Measurements from ENCODE around the gene OLFM1.
"Not testable (repeated sequence)": the region's sequence is repeated elsewhere in the genome, so short reads cannot be mapped to it uniquely, and the experiment has no call there.

OLFM1 gene

DNA sequence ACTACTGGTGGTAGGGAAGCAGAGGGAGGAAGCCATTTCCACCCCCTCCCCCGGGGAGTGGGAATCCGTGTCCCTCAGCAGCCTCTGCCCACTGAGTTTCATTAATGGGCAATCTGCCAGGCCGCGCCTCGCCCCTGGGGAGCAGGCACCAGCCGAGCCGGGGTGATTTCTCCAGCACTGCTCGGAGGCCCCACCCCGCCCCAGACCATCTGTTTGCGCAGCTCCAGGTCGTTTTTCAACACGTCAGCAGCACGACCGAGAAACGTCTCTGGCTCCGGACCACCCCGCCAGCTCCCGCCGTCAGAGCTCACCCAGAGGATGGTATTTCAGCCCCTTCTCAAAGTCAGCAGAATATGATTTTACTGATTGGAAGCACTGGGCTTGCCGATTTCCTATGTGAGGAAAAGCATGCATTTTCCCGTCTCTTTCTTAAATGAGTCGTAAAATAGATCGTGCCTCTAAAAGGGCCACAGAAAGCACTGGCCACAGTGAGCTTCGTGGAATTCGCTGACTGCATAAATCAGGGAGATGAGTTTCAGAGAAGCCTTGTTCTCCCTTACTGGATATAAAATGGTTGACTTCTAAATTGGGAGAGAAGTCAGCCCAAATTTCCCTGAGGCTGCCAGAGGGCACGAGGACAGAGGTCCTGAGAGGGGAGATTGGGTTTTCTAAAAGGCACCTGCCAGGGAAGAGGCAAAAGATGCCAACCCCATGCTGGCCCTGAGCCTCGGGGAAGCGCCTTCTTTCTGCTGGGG, 47.0 kb downstream of the OLFM1 start:
- no peak for DNase-seq (ENCODE audit: low read depth in 3 of 3)

- no peak for DNase-seq (ENCODE audit: low read depth in 3 of 3)
Observed at GRCh38 chr9:135135171-135135928, 47.9 kb downstream of the OLFM1 start.

GRCh38 chr9:135135929-135136315, 48.5 kb downstream of the OLFM1 start:
- no peak for DNase-seq (ENCODE audit: low read depth in 3 of 3)

DNA sequence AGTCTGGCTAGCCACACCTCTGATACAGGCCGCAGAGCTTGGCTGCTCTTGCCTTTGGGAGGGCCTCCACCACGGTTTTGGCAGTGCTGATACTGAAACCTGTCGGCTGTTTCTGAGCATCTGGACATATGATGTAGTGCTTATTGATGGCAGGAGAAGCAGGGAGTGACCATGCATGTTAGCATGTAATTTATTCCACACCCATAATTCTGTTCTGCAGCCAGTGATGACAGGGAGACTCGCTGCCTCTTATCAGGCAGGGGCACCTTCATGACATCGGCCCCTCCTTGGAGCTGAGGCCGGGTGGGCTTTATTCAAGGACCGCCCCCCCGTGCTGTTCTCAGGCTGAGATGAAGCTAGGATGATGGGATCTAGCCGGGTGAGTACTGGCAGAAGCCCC, 49.0 kb downstream of the OLFM1 start:
- no peak for DNase-seq (ENCODE audit: low read depth in 3 of 3)

GRCh38 chr9:135136991-135137832, 49.7 kb downstream of the OLFM1 start:
- DNase-seq (ENCODE audit: low read depth in 3 of 3) = no peak

GRCh38 chr9:135138078-135138855, 50.8 kb downstream of the OLFM1 start:
- no peak for DNase-seq (ENCODE audit: low read depth in 3 of 3)

GRCh38 chr9:135139366-135139959, 52.0 kb downstream of the OLFM1 start:
- no peak for DNase-seq (ENCODE audit: low read depth in 3 of 3)

DNA sequence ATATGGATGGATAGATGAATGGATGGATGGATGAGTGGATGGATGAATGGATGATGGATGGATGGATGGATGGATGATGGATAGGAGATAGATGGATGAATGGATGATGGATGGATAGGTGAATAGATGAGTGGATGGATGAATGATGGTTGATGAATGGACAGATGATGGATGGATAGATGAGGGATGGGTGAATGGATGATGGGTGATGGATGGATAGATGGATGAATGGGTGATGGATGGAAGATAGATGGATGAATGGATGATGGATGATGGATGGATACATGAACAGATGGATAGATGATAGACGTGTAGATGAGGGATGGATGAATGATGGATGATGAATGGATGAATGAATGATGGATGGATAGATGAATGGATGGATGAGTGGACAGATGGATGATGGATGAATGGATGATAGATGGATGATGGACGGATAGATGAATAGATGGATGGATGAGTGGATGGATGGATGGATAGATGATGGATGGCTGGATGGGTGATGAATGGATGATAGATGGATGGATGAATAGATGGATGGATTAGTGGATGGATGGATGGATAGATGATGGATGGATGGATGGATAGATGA, 53.8 kb downstream of the OLFM1 start:
- no peak for DNase-seq (ENCODE audit: low read depth in 3 of 3)

- DNase-seq (ENCODE audit: low read depth in 3 of 3) = no peak
Observed at GRCh38 chr9:135144581-135145170, 57.2 kb downstream of the OLFM1 start.

- DNase-seq (ENCODE audit: low read depth in 3 of 3) = no peak
Observed at GRCh38 chr9:135145312-135145711, 57.8 kb downstream of the OLFM1 start.

GRCh38 chr9:135146241-135146640, 58.8 kb downstream of the OLFM1 start:
- no peak for DNase-seq (ENCODE audit: low read depth in 3 of 3)

DNA sequence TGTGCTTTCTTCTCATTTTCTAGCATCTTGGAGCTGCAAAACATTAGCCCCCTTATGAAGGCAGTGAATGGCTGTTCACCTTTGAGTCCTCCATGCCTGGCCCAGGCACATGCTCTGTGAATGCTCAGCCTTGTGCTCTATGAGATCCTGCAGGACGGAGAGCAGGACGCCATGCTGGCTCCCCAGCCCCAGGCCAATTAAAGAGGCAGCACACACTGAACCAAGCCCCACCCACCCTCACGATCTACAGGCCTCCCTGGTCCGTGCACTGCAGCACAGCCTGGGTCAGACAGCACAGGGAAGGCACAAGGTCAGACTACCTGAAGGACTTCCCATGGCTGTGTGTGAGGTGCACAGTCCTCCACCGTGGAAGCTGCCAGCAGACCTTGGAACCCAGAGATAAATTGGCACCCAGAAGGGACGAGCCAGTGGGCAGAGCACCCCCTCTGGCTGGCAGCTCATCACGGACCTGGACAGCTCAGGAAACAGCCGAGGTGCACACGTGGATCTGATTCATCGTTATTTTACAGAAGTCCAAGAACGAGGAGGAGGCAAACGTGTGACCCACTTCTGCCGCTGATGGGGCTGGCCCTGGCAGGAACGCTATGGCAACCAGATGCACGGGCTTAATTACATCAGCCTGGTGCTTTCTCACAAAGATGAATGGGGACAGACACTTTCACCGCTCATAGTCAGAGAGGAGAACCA, 59.5 kb downstream of the OLFM1 start:
- no peak for DNase-seq (ENCODE audit: low read depth in 3 of 3)

DNA sequence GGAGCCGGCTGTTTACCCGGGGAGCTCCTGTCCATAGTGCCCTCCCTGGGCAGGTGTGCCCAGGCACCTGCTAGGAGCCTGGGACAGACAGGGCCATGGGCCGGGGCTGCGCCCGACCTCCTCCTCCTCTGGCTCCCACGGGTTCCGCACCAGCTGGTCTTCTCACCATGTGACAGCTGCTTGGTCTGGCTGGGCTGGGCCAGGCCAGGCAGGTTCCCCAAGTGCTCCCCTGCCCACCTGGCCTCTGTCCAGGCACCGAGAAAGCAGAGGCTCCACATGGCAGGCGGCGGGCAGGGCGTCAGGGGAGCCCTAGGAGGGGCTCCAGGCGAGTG, 60.0 kb downstream of the OLFM1 start:
- no peak for DNase-seq (ENCODE audit: low read depth in 3 of 3)

- DNase-seq (ENCODE audit: low read depth in 3 of 3) = no peak
Observed at GRCh38 chr9:135147938-135148337, 60.5 kb downstream of the OLFM1 start.

DNA sequence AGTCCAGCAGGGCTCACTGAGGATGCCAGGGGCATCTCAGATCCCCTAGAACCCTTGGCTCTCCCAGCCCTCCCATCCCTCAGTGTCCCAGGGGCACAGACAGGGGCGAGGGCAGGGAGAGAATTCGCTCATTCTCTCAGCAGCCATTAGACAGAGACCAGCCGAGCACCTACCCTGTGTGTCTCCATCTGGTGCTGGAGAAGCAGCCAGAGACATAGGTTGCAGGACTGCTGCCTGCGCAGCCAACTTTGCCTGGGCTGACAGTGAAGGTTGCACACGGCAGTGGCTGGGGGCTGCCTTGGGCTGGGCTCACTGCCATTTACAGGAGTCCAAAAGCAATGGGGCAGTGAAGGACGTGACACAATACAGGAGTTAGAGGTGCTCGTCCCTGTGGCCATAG, 60.9 kb downstream of the OLFM1 start:
- DNase-seq (ENCODE audit: low read depth in 3 of 3) = no peak

- DNase-seq (ENCODE audit: low read depth in 3 of 3) = not testable (repeated sequence)
Observed at GRCh38 chr9:135149901-135150300, 62.4 kb downstream of the OLFM1 start.

- DNase-seq (ENCODE audit: low read depth in 3 of 3) = no peak
Observed at GRCh38 chr9:135150981-135151380, 63.5 kb downstream of the OLFM1 start.

DNA sequence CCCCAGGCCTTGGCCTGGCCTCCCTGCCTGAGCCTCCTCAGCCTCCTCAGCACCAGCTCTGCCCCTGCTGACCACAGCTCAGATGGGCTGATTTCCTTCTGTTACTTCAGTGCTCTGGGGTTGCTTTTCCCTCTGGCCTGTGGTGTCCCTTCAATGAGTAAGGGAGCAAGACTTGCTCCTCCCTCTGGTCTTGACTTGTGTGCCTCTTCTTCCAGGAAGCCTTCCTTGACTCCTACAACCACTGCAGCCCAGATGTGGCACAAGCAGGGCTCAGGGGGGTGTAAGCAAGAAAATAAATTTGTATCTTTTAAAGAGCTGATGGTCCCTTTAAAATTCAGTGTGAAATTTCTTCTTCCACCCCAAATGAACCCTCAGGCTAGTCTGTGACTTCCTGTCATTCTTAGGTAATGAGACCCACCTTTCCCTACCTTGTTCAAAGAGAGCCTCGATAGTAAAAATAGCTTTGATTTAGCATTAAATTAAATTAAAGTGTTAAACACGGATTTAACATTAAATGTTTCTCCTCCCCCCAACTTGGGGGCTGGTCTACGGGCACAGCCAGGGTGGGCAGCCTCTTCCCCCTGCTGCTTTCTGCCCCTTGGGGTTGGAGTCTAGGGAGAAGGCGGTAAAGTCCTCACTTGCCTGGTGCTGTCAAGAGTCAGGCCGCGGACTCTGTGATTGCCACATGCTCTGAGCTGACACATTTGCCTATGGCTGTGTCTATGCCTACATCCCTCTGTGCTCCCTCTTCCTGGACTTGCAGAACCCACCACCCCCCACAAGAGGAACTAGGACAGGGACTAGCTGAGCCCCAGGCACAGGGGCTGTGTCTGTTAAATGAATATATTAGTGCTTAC, 64.5 kb downstream of the OLFM1 start:
- no peak for DNase-seq (ENCODE audit: low read depth in 3 of 3)

Measured in stimulated activated CD4-positive, alpha-beta T cell treated with anti-CD3 and anti-CD28 coated beads, TNF-alpha, amount 100 ng/mL, for 24 hours (primary cell).